NOMO-1 treated with dmso at 0.1 percent for 144 hours (cell line): Measurements from ENCODE around the gene GDI1.

Experiments
- DNase-seq: peaks from one replicate; lab custom pipeline; 2025; ENCODE audit not compliant: unreplicated experiment; lab: John Stamatoyannopoulos, UW

GDI1 gene

GRCh38 chrX:154459832-154460231 lies 22.9 kb downstream of the GDI1 start:
- DNase-seq, result no peak

GRCh38 chrX:154460326-154460725 lies 23.4 kb downstream of the GDI1 start:
- no peak for DNase-seq

- DNase-seq, result no peak
Measured at GRCh38 chrX:154462396-154462795, 25.4 kb downstream of the GDI1 start.

- DNase-seq, result no peak
Measured at GRCh38 chrX:154463611-154464220, 26.8 kb downstream of the GDI1 start.

- no peak for DNase-seq
Measured at GRCh38 chrX:154464806-154465365, 27.9 kb downstream of the GDI1 start.

- no peak for DNase-seq
Measured at GRCh38 chrX:154465601-154466000, 28.6 kb downstream of the GDI1 start.

- DNase-seq, result no peak
Measured at GRCh38 chrX:154466036-154466435, 29.1 kb downstream of the GDI1 start.

GRCh38 chrX:154466907-154467306 lies 30.0 kb downstream of the GDI1 start:
- DNase-seq, result no peak

- DNase-seq, result no peak
Measured at GRCh38 chrX:154467556-154467955, 30.6 kb downstream of the GDI1 start.

GRCh38 chrX:154468217-154468616 lies 31.3 kb downstream of the GDI1 start:
- no peak for DNase-seq

GRCh38 chrX:154469114-154469513 lies 32.2 kb downstream of the GDI1 start:
- no peak for DNase-seq

GRCh38 chrX:154469880-154470279 lies 32.9 kb downstream of the GDI1 start:
- no peak for DNase-seq

- no peak for DNase-seq
Measured at GRCh38 chrX:154470434-154470833, 33.5 kb downstream of the GDI1 start.

GRCh38 chrX:154470914-154471568 lies 34.1 kb downstream of the GDI1 start:
- no peak for DNase-seq

GRCh38 chrX:154471839-154472684 lies 35.1 kb downstream of the GDI1 start:
- no peak for DNase-seq

GRCh38 chrX:154472685-154473632 lies 36.0 kb downstream of the GDI1 start:
- DNase-seq, result no peak

- no peak for DNase-seq
Measured at GRCh38 chrX:154473683-154474082, 36.7 kb downstream of the GDI1 start.

GRCh38 chrX:154476821-154477220 lies 39.9 kb downstream of the GDI1 start:
- DNase-seq, result no peak

GRCh38 chrX:154477891-154478477 lies 41.0 kb downstream of the GDI1 start:
- no peak for DNase-seq
